Neural progenitor cell (in vitro differentiated cells): ENCODE data around the gene WWOX. TPM values are rescaled to one million over a fixed set of nuclear protein-coding genes. Genes with fewer than 3 reads are reported as not detected.

Experiments
- DNase-seq: peaks from one replicate; pipeline ENCODE4 v3.0.0-alpha.2; 2016; ENCODE audit warnings: low spot score
- H2AFZ ChIP-seq: fragments of 200-600 bp; sonication (generic); replicated peaks from 2 replicates; pipeline ENCODE4 v1.6.1; 2016; ENCODE audit warnings: antibody characterized with exemption
- H3F3A ChIP-seq: fragments of 200-600 bp; sonication (generic); 2 replicates; pipeline ENCODE4 v1.6.1; 2016; ENCODE audit warnings: antibody characterized with exemption, low read depth
- H3K27ac ChIP-seq: fragments of 200-600 bp; sonication (generic); 2 replicates; pipeline ENCODE4 v1.5.1; 2016; ENCODE audit warnings: mild to moderate bottlenecking
- H3K27me3 ChIP-seq: fragments of 200-600 bp; sonication (generic); 2 replicates; pipeline ENCODE4 v1.6.1; 2016; ENCODE audit warnings: mild to moderate bottlenecking, moderate library complexity
- H3K36me3 ChIP-seq: fragments of 200-600 bp; sonication (generic); 2 replicates; pipeline ENCODE4 v1.5.1; 2016
- H3K4me1 ChIP-seq: fragments of 200-600 bp; sonication (generic); 2 replicates; pipeline ENCODE4 v1.6.1; 2016; ENCODE audit warnings: mixed run types
- H3K4me2 ChIP-seq: fragments of 200-600 bp; sonication (generic); 2 replicates; pipeline ENCODE4 v1.6.1; 2016
- H3K4me3 ChIP-seq: fragments of 200-600 bp; sonication (generic); 2 replicates; pipeline ENCODE4 v1.5.1; 2016
- H3K79me2 ChIP-seq: fragments of 200-600 bp; sonication (generic); 2 replicates; pipeline ENCODE4 v1.6.1; 2016; ENCODE audit warnings: low read depth
- H3K9ac ChIP-seq: fragments of 200-600 bp; sonication (generic); 2 replicates; pipeline ENCODE4 v1.6.1; 2016
- H3K9me3 ChIP-seq: fragments of 200-600 bp; sonication (generic); 2 replicates; pipeline ENCODE4 v1.5.1; 2016; ENCODE audit warnings: low read depth
- H4K20me1 ChIP-seq: fragments of 200-600 bp; sonication (generic); 2 replicates; pipeline ENCODE4 v1.6.1; 2016; ENCODE audit warnings: low read depth
- H3K27ac Mint-ChIP-seq: 3 replicates; pipeline ENCODE4 v1.8.0; 2021; ENCODE audit warnings: mixed read lengths
- H3K27me3 Mint-ChIP-seq: 2 replicates; pipeline ENCODE4 v1.8.0; 2022; ENCODE audit warnings: low read depth, mild to moderate bottlenecking, inconsistent platforms, moderate library complexity, mixed read lengths; ENCODE audit not compliant: insufficient read depth
- H3K36me3 Mint-ChIP-seq: 3 replicates; pipeline ENCODE4 v1.8.0; 2021; ENCODE audit warnings: mixed read lengths
- H3K4me1 Mint-ChIP-seq: 3 replicates; pipeline ENCODE4 v1.8.0; 2021; ENCODE audit warnings: mixed read lengths
- H3K4me3 Mint-ChIP-seq: 3 replicates; pipeline ENCODE4 v1.8.0; 2021; ENCODE audit warnings: mild to moderate bottlenecking, moderate library complexity, mixed read lengths
- H3K9me3 Mint-ChIP-seq: 3 replicates; pipeline ENCODE4 v1.8.0; 2020; ENCODE audit warnings: mixed read lengths
- CTCF ChIP-seq: fragments of 200-600 bp; sonication (generic); IDR thresholded peaks from 2 replicates; pipeline ENCODE4 v1.5.1; 2017; ENCODE audit warnings: antibody characterized with exemption, mild to moderate bottlenecking
- EZH2 ChIP-seq: fragments of 200-600 bp; sonication (generic); IDR thresholded peaks from 2 replicates; pipeline ENCODE4 v1.6.1; 2017; ENCODE audit warnings: antibody characterized with exemption, mild to moderate bottlenecking, moderate library complexity
- EZH2phosphoT487 ChIP-seq: fragments of 200-600 bp; sonication (generic); IDR thresholded peaks from 2 replicates; pipeline ENCODE4 v1.6.1; 2017; ENCODE audit warnings: antibody characterized with exemption
- total RNA-seq: library from RNA; depleted of rRNA; stranded (reverse); fragments of >200 nt; gene quantifications from 2 replicates; pipeline ENCODE4 v1.2.3, GENCODE V29; 2015; ENCODE audit warnings: low replicate concordance

Gene WWOX
- total RNA-seq, 1 donor from 2014 or later: 63.7 TPM

GRCh38 chr16:78659216-78659615 is 559.8 kb downstream of the WWOX start:
- H3K4me3 ChIP-seq: no peak overlapping the region
- H3K79me2 ChIP-seq: no peaks in the 10 kb centered on the region
- Mint-ChIP-seq H3K4me3 (no peak overlapping the region), H3K36me3 (peaks cover 2% of the 10 kb centered on the region), H3K9me3 (peaks cover 5% of the 10 kb centered on the region), H3K4me1 (peaks cover 24% of the 10 kb centered on the region), H3K27ac (no peak overlapping the region), H3K27me3 (peaks cover 8% of the 10 kb centered on the region)
- no peaks in the 10 kb centered on the region for H4K20me1 ChIP-seq
- no peaks in the 10 kb centered on the region for H3K36me3 ChIP-seq
- H3K27ac ChIP-seq: no peak overlapping the region
- no peak for DNase-seq
- TF ChIP-seq EZH2 (no peak), CTCF (no peak), EZH2phosphoT487 (no peak)
- no peak overlapping the region for H2AFZ ChIP-seq
- H3K9ac ChIP-seq: no peak overlapping the region
- no peaks in the 10 kb centered on the region for H3K27me3 ChIP-seq
- H3K4me1 ChIP-seq: peaks cover 7% of the 10 kb centered on the region
- H3K4me2 ChIP-seq: no peak overlapping the region
- H3F3A ChIP-seq: no peaks in the 10 kb centered on the region
- H3K9me3 ChIP-seq: no peaks in the 10 kb centered on the region

DNA sequence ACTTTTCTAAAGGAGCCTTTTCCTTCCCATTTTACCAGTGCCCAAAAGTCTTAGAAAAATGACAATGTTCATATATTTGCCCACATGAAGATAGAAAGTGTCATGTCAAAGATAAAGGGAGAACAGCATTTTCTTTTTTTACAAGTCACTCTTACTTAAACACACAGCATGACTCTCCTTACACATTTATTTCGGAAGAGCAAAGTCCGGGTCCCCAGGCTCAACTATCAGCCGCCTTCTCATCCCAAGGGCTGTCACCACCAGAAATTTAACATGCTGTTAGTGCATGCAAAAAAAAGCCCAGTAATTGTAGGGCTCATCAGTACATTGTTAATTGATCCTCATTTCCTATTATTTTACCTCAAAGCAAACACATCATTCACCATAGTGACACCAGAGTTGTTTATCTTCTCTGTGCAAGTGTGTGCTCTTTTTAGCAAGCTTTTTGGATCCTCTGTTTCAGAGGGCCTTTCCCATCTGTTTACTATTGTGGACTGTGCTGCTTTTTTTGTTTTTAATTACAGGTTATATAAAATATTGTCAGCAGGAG is 560.3 kb downstream of the WWOX start:
- no peak overlapping the region for H3K4me3 Mint-ChIP-seq
- no peak overlapping the region for H3K27ac Mint-ChIP-seq

GRCh38 chr16:78660795-78661194 is 561.3 kb downstream of the WWOX start:
- Histone ChIP-seq H3K4me1 (peaks cover 16% of the 10 kb centered on the region), H3K36me3 (no peaks in the 10 kb centered on the region), H3K27me3 (no peaks in the 10 kb centered on the region), H3K27ac (no peak overlapping the region), H2AFZ (no peak overlapping the region), H3K79me2 (no peaks in the 10 kb centered on the region), H3K9me3 (no peaks in the 10 kb centered on the region), H4K20me1 (no peaks in the 10 kb centered on the region), H3F3A (no peaks in the 10 kb centered on the region), H3K4me2 (no peak overlapping the region), H3K9ac (no peak overlapping the region), H3K4me3 (no peak overlapping the region)
- Mint-ChIP-seq H3K4me3 (no peak overlapping the region), H3K27me3 (peaks cover 8% of the 10 kb centered on the region), H3K27ac (no peak overlapping the region), H3K36me3 (peaks cover 2% of the 10 kb centered on the region), H3K9me3 (peaks cover 5% of the 10 kb centered on the region), H3K4me1 (peaks cover 30% of the 10 kb centered on the region)
- TF ChIP-seq EZH2 (no peak), EZH2phosphoT487 (no peak), CTCF (no peak)
- DNase-seq: no peak

More for the DNA sequence above, 560.3 kb downstream of the WWOX start:
- Histone ChIP-seq H3K27me3 (no peaks in the 10 kb centered on the region), H3K4me2 (no peak overlapping the region), H3K36me3 (no peaks in the 10 kb centered on the region), H3K27ac (no peak overlapping the region), H4K20me1 (no peaks in the 10 kb centered on the region), H3F3A (no peaks in the 10 kb centered on the region), H3K79me2 (no peaks in the 10 kb centered on the region), H3K9me3 (no peaks in the 10 kb centered on the region), H3K4me3 (no peak overlapping the region), H3K4me1 (peaks cover 9% of the 10 kb centered on the region), H2AFZ (no peak overlapping the region), H3K9ac (no peak overlapping the region)
- Mint-ChIP-seq H3K27me3 (peaks cover 8% of the 10 kb centered on the region), H3K4me1 (peaks cover 28% of the 10 kb centered on the region), H3K36me3 (peaks cover 2% of the 10 kb centered on the region), H3K9me3 (peaks cover 5% of the 10 kb centered on the region)
- DNase-seq: no peak
- no peak for TF ChIP-seq CTCF
- no peak for TF ChIP-seq EZH2
- no peak for TF ChIP-seq EZH2phosphoT487
